ENCODE data around the gene FNDC3B. TPM values are rescaled to one million over a fixed set of nuclear protein-coding genes. Genes with fewer than 3 reads are reported as not detected.

FNDC3B gene
- total RNA-seq, 1 experiment from 2014 or later: 48.6 TPM

GRCh38 chr3:172247525-172248274, 208.3 kb downstream of the FNDC3B start:
- Histone ChIP-seq H3K36me3 (ENCODE audit: low read depth, low read length) (peaks cover 22% of the 10 kb centered on the region), H3K9ac (ENCODE audit: low read length) (no peak overlapping the region), H3K27ac (ENCODE audit: low read length) (no peak overlapping the region), H4K20me1 (ENCODE audit: low read length) (peaks cover 8% of the 10 kb centered on the region; the same call in 1 of the 2 replicates), H2AFZ (ENCODE audit: low read length) (no peak overlapping the region), H3K4me3 (ENCODE audit: low read length) (no peak overlapping the region), H3K79me2 (ENCODE audit: low read length) (peaks cover 22% of the 10 kb centered on the region), H3K4me2 (ENCODE audit: low read length) (no peak overlapping the region), H3K27me3 (ENCODE audit: low read length) (no peaks in the 10 kb centered on the region), H3K4me1 (ENCODE audit: insufficient read depth, low read length) (peaks cover 10% of the 10 kb centered on the region), H3K9me2 (replicated peaks; ENCODE audit: low read length) (no peaks in the 10 kb centered on the region), H3F3A (ENCODE audit: low read length, unreplicated experiment) (peaks cover 4% of the 10 kb centered on the region), H3K9me3 (ENCODE audit: low read length) (no peaks in the 10 kb centered on the region)
- intact Hi-C loops (cut with micrococcal nuclease): no loop called here
- no peak for TF ChIP-seq EZH2phosphoT487 (IDR thresholded peaks at IDR 0.05; ENCODE audit: borderline replicate concordance, low read length)
- TF ChIP-seq, protein P1, sequence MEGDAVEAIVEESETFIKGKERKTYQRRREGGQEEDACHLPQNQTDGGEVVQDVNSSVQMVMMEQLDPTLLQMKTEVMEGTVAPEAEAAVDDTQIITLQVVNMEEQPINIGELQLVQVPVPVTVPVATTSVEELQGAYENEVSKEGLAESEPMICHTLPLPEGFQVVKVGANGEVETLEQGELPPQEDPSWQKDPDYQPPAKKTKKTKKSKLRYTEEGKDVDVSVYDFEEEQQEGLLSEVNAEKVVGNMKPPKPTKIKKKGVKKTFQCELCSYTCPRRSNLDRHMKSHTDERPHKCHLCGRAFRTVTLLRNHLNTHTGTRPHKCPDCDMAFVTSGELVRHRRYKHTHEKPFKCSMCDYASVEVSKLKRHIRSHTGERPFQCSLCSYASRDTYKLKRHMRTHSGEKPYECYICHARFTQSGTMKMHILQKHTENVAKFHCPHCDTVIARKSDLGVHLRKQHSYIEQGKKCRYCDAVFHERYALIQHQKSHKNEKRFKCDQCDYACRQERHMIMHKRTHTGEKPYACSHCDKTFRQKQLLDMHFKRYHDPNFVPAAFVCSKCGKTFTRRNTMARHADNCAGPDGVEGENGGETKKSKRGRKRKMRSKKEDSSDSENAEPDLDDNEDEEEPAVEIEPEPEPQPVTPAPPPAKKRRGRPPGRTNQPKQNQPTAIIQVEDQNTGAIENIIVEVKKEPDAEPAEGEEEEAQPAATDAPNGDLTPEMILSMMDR (conservative IDR thresholded peaks at IDR 0.05; ENCODE audit: low read depth, low read length): no peak
- no peak for TF ChIP-seq EZH2 (IDR thresholded peaks at IDR 0.05; ENCODE audit: low read length, unreplicated experiment)
- BruUV-seq (replicated peaks): no TSS peak
- ChIA-PET POLR2A (ENCODE audit: unreplicated experiment) (interaction anchor here (0.6 kb wide), 1 partner anchor 14 kb away, joined by 3 read pairs; no protein-coding TSS in a partner anchor), CTCF (no interaction called here)
- no peak for DNase-seq
- ATAC-seq: no peak

- H3F3A ChIP-seq (ENCODE audit: low read length, unreplicated experiment): no peaks in the 10 kb centered on the region
- no peaks in the 10 kb centered on the region for H3K9me3 ChIP-seq (ENCODE audit: low read length)
- H3K27me3 ChIP-seq (ENCODE audit: low read length): no peaks in the 10 kb centered on the region
- H3K4me1 ChIP-seq (ENCODE audit: insufficient read depth, low read length): peaks cover 4% of the 10 kb centered on the region; the same call in 1 of the 2 replicates
- no peak for ATAC-seq
- DNase-seq: no peak
- TF ChIP-seq EZH2phosphoT487 (IDR thresholded peaks at IDR 0.05; ENCODE audit: borderline replicate concordance, low read length) (no peak), EZH2 (IDR thresholded peaks at IDR 0.05; ENCODE audit: low read length, unreplicated experiment) (no peak)
- TF ChIP-seq, protein P1 (conservative IDR thresholded peaks at IDR 0.05; ENCODE audit: low read depth, low read length): no peak
- H3K79me2 ChIP-seq (ENCODE audit: low read length): peaks cover 22% of the 10 kb centered on the region
- no peaks in the 10 kb centered on the region for H3K9me2 ChIP-seq (replicated peaks; ENCODE audit: low read length)
- no TSS peak for BruUV-seq (replicated peaks)
- no peak overlapping the region for H3K9ac ChIP-seq (ENCODE audit: low read length)
- H3K27ac ChIP-seq (ENCODE audit: low read length): no peak overlapping the region
- H3K4me3 ChIP-seq (ENCODE audit: low read length): no peak overlapping the region
- H3K4me2 ChIP-seq (ENCODE audit: low read length): no peak overlapping the region
- no peak overlapping the region for H2AFZ ChIP-seq (ENCODE audit: low read length)
- POLR2A ChIA-PET (ENCODE audit: unreplicated experiment): no interaction called here
- H4K20me1 ChIP-seq (ENCODE audit: low read length): peaks cover 4% of the 10 kb centered on the region; the same call in 1 of the 2 replicates
- intact Hi-C loops (cut with micrococcal nuclease): no loop called here
- CTCF ChIA-PET: interaction anchor here (0.6 kb wide), 1 partner anchor 93 kb away, joined by 4 read pairs; no protein-coding TSS in a partner anchor
- H3K36me3 ChIP-seq (ENCODE audit: low read depth, low read length): peaks cover 17% of the 10 kb centered on the region
These were observed 209.7 kb downstream of the FNDC3B start for GRCh38 chr3:172249039-172249438.

GRCh38 chr3:172251211-172251610, 211.8 kb downstream of the FNDC3B start:
- no peak for ATAC-seq
- TF ChIP-seq, protein P1 (conservative IDR thresholded peaks at IDR 0.05; ENCODE audit: low read depth, low read length): no peak
- TF ChIP-seq EZH2 (IDR thresholded peaks at IDR 0.05; ENCODE audit: low read length, unreplicated experiment) (no peak), EZH2phosphoT487 (IDR thresholded peaks at IDR 0.05; ENCODE audit: borderline replicate concordance, low read length) (no peak)
- Histone ChIP-seq H3F3A (ENCODE audit: low read length, unreplicated experiment) (no peaks in the 10 kb centered on the region), H3K27ac (ENCODE audit: low read length) (no peak overlapping the region), H3K79me2 (ENCODE audit: low read length) (peaks cover 8% of the 10 kb centered on the region), H2AFZ (ENCODE audit: low read length) (no peak overlapping the region), H4K20me1 (ENCODE audit: low read length) (peaks cover 3% of the 10 kb centered on the region; the same call in 1 of the 2 replicates), H3K4me1 (ENCODE audit: insufficient read depth, low read length) (no peaks in the 10 kb centered on the region), H3K9me2 (replicated peaks; ENCODE audit: low read length) (no peaks in the 10 kb centered on the region), H3K27me3 (ENCODE audit: low read length) (no peaks in the 10 kb centered on the region), H3K4me2 (ENCODE audit: low read length) (no peak overlapping the region), H3K4me3 (ENCODE audit: low read length) (no peak overlapping the region), H3K36me3 (ENCODE audit: low read depth, low read length) (peaks cover 17% of the 10 kb centered on the region), H3K9me3 (ENCODE audit: low read length) (no peaks in the 10 kb centered on the region), H3K9ac (ENCODE audit: low read length) (no peak overlapping the region)
- ChIA-PET CTCF (no interaction called here), POLR2A (ENCODE audit: unreplicated experiment) (no interaction called here)
- DNase-seq: no peak
- no TSS peak for BruUV-seq (replicated peaks)
- intact Hi-C loops (cut with micrococcal nuclease): no loop called here
